GM19438 (cell line): ENCODE results near the gene AHCYL2.
"Not testable (repeated sequence)": the region's sequence is repeated elsewhere in the genome, so short reads cannot be mapped to it uniquely, and the experiment has no call there.

Experiments
- ATAC-seq: cut with Tn5 transposase; IDR thresholded peaks from one replicate; pipeline ENCODE4 v1.9.1; 2021; ENCODE audit warnings: low read depth; ENCODE audit not compliant: unreplicated experiment

The AHCYL2 gene

GRCh38 chr7:129281163-129281562 is 56.3 kb downstream of the AHCYL2 start:
- no peak for ATAC-seq

GRCh38 chr7:129282865-129283264 is 58.0 kb downstream of the AHCYL2 start:
- no peak for ATAC-seq

- no peak for ATAC-seq
Measured at GRCh38 chr7:129283936-129284335, 59.1 kb downstream of the AHCYL2 start.

GRCh38 chr7:129285111-129285510 is 60.3 kb downstream of the AHCYL2 start:
- no peak for ATAC-seq

- ATAC-seq, result no peak
Measured at GRCh38 chr7:129292861-129293260, 68.0 kb downstream of the AHCYL2 start.

- ATAC-seq, result no peak
Measured at GRCh38 chr7:129295015-129295423, 70.2 kb downstream of the AHCYL2 start.

- no peak for ATAC-seq
Measured at GRCh38 chr7:129298268-129298893, 73.6 kb downstream of the AHCYL2 start.

- ATAC-seq, result no peak
Measured at GRCh38 chr7:129299889-129300288, 75.1 kb downstream of the AHCYL2 start.

GRCh38 chr7:129300299-129300698 is 75.5 kb downstream of the AHCYL2 start:
- not testable (repeated sequence) for ATAC-seq

GRCh38 chr7:129307592-129307991 is 82.8 kb downstream of the AHCYL2 start:
- no peak for ATAC-seq

- no peak for ATAC-seq
Measured at GRCh38 chr7:129308047-129308446, 83.2 kb downstream of the AHCYL2 start.

GRCh38 chr7:129311429-129311828 is 86.6 kb downstream of the AHCYL2 start:
- ATAC-seq, result no peak

- no peak for ATAC-seq
Measured at GRCh38 chr7:129313282-129313681, 88.5 kb downstream of the AHCYL2 start.

- no peak for ATAC-seq
Measured at GRCh38 chr7:129315960-129316359, 91.1 kb downstream of the AHCYL2 start.

GRCh38 chr7:129317450-129317849 is 92.6 kb downstream of the AHCYL2 start:
- no peak for ATAC-seq

- ATAC-seq, result no peak
Measured at GRCh38 chr7:129327076-129327475, 102.2 kb downstream of the AHCYL2 start.

GRCh38 chr7:129332254-129333035 is 107.6 kb downstream of the AHCYL2 start:
- ATAC-seq, result no peak

- ATAC-seq, result no peak
Measured at GRCh38 chr7:129334473-129334872, 109.6 kb downstream of the AHCYL2 start.

- ATAC-seq, result no peak
Measured at GRCh38 chr7:129338450-129338849, 113.6 kb downstream of the AHCYL2 start.

GRCh38 chr7:129341212-129341611 is 116.4 kb downstream of the AHCYL2 start:
- no peak for ATAC-seq

- no peak for ATAC-seq
Measured at GRCh38 chr7:129341816-129342806, 117.3 kb downstream of the AHCYL2 start.
